Ecto neural progenitor cell (in vitro differentiated cells): Measurements from ENCODE around the gene RARB.

Experiments
- DNase-seq: peaks from one replicate; pipeline ENCODE4 v3.0.0-alpha.2; 2018; ENCODE audit warnings: low spot score

RARB gene

DNA sequence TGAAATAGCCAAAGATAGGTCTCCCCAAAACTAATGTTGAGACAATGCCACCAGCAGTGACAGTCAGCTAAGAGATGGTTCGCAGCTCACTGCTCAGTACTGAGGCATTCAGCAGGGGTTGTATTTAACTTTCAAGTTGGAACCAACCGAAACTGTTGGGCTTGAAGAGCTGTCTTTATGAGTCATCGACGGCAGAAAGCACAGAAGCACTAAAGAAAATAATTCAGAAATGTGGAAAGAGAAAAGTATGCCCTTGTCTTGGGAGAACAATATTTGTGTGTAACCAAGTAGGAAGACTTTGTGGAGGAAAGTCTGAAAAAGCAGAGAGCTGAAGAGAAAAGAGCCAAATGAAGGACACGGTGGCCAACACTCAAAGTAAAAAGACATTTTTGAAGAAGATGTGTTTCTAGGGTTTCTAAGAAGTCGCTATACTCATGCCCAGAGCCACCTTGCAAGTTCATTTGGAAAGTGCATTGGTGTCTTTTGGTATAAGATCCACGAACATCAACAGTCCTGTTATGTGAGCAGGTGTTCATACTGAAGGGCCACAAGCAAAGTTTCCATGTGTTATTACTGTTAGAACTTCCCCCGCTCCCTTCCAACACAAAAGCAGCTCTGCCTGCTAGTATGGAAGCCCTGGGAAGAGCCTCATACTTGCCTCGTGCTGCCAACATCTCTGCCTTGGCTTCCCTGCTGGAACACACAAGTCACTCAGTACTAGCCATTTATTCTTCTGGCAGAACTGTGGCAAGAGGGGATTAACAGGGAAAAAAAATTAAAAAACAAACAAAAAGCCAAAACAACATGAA lies 4.1 kb upstream of the RARB start:
- DNase-seq, result no peak

DNA sequence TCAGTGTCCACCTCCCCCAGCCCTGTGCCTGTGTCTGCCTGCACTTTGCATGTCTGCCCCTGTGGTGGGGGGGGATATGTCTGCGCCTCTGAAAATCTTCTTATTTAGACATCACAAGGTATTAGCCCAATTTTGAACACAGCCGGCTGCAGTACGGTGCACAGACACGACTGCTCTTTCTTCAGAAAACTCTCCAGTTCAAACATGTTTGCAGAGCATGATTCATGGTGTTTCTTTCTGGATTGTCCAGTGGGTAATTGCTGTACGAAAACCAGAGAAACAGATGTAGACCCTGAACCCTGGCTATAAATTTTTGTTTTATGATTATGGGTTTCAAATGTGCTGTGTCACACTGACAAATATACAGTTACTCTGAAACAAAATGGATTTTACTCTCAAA lies 3.4 kb upstream of the RARB start:
- no peak for DNase-seq

DNA sequence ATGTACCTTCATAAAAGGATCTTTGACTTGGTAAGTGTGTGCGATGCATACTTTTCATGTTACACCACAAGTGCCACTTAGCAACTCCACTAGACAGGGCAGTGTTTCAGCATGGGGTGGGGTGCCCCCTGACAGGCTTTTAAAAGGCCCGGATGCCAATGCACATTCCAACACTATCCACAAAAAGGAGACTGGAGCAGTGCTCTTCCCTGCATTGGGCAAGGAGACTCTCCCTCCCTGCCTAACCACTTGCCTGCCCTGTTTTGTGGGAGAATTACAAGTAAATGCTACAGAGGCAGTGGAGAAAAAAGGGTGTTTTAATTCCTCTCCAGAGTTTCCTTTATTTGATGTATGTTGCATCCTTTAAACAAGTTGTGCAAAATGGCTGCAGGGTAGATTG lies 1.7 kb upstream of the RARB start:
- no peak for DNase-seq

DNA sequence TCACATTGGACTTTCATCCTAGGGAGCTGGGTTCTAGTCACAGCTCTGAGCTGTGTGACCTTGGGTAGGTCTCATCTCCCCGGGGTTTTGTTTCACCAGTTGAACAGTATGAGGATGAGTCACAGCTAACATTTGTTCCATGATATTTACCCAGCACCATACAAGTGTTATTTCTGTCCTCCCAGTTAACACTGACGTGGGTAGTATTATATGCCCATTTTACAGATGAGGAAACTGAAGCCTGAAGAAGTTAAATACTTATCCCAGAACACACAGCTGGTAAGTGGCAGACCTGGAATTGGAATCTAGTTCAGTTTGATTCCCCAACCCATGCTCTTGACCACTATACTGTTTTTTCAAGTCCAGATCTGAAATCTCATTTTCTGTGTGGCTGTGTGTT lies 908 bp upstream of the RARB start:
- DNase-seq, result no peak

DNA sequence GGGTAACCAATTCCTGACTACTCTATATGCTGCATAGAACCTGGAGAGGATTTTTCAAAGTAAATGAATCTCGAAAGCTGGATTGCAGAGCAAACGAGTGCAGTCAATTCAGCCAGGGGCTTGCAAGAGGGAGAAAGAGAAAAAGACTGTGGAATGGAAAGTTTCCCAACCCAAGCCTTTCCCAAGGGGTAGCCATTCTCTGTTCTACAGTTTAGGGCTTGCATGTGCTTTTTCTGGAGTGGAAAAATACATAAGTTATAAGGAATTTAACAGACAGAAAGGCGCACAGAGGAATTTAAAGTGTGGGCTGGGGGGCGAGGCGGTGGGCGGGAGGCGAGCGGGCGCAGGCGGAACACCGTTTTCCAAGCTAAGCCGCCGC lies 511 bp upstream of the RARB start:
- DNase-seq, result no peak

DNA sequence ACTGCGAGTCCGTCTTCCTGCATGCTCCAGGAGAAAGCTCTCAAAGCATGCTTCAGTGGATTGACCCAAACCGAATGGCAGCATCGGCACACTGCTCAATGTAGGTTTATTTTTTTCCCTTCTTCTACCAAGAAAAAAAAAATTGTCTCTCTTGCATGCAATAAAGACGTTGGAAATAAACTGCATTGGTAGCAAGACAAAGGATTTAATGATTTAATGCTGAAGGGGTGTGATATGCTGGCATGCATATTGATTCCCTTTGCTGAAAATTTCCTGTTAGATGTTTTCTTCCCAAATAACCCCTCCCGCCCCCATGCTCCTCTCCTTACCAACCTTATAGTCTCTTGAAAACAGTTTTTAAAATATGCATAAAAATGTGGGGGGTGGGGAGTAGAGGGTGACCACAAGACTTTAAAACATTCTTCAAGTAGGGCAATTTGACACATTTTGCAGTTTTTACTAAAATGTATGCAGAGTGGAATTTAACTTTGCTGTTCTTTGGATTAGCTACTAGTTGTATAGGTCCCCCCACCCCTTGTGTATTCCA lies 799 bp downstream of the RARB start:
- DNase-seq, result no peak

DNA sequence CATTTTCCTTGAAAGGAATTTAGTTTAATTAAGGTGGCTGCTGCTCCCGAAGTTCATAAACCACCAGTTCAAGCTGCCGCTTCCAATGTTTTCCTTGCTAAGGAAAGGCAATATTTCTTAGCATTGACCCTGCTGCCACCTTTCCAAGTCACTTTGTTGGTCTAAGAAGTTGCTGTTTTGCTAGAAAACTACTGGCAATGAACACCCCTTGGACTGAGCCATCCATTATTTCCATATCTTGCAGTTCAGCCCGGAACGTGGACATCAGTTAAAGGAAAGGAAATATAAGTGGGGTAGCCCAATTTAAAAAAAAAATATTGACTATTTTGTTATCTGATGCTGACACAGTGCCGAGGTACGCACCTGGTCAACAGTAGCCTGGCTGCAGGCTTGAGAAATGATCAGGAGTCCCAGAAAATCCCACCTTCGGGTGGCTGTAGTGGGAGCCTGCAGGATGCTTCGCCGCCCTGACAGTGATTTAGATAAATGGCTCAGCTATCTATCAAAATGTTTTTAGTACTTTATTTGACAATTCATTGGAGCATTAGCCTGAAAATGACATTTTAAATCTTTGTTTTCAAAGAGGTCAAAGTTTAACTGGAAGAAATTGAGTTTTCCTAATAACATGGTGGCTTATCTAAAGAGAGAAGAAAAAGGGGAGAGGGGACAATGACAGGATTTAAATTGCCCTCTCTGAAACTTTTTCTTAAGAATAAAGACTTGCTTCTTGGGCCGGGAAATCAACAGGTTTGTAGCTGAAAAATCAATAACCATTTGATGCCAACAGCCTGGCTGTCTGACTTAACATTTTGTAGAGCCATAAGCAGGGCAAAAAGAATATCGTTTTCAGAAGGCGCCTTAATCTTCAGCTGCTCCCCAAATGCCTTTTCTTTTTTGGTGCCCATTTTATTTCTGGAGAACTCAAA lies 1.6 kb downstream of the RARB start:
- no peak for DNase-seq

DNA sequence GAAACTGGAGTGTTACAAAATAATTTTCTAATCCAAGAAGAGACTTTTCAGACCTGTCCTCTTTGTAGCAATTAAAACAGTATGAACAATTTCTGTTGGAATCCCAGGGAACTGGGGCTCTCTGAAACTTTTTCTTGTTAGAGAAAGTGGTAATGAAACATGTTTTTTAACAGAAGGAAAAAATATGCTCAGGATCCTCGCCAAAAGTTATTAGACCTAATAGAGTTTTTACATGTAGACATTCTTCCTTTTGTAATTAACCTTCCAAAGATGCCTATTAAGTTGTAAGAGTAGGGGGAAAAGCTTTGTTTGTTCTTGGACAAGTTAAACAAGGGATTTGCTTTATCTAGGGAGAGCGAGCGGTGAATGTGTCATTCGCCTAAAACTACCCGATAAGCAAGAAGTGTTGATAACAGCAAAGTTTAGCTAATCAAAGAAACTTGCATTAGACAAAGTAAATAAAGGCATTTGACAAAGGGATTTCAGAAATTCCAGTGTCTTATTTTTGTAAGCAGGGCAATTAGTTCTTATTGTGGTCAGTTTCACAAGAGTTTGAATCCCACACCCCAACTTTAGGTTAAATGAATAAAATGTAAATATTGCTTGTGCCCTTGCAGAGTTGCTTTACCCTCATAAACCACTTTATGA lies 2.3 kb downstream of the RARB start:
- no peak for DNase-seq

DNA sequence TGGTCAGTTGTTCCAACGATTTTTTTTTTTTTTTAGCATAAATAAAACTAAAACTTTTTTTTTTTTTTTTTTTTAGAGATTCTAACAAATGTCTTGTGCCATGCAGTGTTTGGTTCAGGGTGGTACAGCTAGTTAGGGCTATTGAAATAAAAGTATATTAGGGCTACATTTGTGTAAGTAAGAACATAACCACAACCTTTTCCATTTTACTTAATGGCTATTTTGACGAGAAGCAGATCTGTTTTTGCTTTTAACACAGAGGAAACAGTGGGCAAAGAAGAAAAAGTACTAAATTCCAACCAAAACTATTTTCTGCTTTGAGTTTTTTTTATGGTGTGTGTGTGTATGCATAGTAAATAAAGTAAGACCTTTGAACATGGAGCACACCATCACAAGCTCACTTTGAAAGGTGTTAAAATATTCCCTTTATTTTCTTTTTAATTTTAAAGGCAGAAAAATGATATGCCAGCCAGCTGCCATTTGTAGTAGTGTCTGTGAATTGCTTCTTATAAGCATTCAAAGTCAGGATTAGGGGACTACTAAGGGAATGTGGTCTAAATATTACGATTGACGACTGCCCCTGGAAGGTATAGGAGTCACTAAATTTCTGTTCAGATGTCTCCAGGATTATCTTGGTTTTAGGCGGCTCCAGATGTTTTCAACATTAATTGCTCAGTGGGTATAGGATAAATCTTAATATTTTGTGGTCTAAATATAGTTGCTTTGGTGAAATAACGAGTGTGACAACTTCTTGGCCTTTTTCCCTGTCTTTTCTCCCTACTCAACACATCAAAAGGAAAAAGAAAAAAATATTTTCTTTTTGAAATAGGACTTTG lies 3.1 kb downstream of the RARB start:
- no peak for DNase-seq

DNA sequence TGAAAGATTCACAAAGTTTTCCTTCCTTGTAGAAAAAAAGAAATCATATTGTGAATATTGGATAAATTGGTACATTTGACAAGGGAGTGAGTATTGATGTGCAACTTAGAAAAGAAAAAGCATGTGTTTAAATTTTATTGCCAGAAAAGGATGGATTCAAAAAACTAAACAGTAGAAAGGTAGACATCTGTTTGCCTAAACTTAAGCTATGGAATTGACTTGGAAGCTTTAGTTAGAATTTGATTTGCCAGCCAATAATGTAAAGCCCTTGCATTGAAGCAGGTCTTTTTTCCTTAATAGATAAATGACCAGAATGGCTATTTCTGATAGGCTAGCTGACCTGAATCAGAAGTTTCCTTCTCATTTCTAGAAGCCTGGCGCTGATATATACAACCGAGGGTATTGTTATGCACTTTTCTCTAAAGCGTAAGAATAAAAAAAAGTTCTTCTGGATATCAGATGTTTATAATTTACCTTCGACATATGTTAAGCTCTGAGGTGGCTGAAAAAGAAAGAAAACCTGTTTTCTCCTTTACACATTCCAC lies 4.2 kb downstream of the RARB start:
- DNase-seq, result no peak

DNA sequence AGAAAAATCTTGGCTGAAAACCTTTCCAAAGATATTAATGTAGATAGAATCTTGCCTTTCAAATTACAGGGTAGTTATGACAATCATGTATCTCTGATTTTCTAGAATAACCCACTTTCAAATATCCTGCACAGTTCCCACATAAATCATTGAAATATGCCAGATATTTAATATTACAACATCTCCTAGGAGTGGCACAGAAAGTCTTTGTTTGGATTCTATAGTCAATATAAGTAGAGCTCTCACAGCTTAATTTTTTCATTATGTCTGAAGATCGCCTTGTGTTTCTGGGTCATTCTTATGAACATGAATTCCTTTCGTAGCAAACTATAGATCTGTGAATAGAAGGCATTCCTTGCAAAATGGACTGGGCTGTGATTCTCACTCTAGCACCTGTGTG lies 5.0 kb downstream of the RARB start:
- no peak for DNase-seq

DNA sequence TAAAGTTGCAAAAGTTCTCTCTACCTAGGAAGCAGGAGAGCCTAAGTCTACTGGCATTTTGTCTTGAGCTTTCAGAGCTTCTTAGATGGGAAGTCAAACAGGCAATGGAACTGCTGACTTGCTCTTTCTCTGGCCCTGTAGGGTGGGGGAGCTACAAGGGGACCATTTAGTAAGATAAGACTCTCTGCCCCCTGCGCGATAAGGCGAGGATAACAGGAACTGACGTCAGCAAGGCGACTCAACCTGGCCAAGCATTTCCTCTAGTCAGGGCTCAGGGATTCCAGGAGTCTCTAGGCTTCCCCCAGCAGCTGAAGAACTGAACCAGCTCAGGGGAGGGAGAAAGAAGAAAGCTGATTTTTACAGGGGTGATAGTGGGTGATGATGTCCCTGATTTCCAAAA lies 5.8 kb downstream of the RARB start:
- no peak for DNase-seq

DNA sequence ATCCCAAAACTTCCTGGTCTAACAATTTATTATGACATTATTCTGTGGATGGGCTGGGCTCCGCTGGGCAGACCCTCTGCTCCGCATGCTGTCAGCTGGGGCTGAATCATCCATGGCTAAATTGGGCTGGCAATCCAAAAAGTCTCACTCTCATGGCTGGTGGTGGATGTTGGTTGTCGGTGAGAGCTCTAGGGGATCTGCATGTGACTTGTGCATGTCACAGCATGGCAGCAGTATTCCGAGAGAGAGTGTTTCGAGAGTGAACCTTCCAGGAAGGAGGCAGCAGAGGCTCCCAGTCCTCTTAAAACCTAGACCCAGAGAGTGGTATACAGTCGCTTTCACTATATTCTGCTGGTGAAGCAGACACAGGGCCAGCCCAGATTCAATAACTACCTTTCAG lies 9.9 kb downstream of the RARB start:
- DNase-seq, result no peak

DNA sequence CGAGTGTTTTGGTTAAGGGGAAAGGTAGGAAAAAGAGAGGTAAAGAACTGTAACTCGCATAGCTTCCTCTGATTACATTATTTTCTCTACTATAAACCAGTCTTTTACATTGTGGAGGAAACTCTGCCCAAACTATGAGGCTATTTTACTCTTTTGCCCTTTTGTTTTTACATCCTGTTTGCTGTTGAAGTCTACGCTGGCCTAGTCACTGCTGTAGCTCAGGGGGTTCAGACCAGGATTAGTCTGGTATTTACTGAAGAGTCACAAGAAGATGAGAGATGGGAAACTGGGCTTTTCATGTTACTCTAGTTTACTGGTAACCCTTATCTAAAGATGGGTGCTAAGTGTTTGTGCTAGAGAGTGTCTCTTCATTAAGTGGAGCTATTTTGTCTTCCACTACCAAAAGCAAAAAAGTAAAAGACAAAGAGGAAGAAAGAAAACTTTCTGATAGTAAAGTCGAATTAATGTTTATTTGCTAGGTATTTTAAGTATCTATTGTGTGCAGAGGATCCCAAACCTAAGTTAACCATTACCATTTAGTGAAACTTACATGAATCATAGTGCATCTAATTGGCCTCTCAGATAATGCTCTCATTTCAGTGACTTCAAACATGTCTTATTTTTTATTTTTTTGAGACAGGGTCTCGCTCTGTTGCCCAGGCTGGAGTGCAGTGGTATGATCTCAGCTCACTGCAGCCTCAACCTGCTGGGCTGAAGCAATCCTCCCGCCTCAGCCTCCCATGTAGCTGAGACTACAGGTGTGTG lies 10.9 kb downstream of the RARB start:
- no peak for DNase-seq

DNA sequence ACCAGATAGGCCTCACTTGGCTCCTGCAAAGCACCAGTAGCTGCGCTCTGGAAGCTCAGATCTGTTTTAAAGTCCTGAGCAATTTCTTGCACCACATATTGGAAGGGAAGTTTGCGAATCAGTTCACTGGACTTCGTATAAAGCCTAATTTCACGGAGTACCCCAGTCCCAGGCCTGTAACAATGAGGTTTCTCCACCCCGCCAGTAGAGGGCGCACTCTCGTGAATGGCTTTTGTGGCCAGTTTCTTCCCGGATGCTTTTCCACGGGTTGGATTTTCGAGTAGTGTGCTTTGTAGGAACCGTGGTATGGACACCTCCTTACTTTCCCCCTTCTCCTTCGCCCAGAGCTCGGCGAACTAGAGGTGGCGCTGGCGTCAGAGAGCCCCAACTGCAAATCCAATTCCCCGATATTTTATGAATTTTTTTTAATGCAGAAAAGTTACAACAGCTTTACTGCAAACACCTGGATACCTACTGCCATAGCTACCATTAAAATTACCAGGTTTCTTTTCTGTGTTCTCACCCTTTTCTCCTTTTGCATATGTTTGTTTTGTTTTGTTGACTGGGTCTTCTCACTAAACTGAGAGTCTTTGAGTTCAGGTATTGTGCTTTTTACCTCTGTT lies 13.3 kb downstream of the RARB start:
- DNase-seq, result no peak

DNA sequence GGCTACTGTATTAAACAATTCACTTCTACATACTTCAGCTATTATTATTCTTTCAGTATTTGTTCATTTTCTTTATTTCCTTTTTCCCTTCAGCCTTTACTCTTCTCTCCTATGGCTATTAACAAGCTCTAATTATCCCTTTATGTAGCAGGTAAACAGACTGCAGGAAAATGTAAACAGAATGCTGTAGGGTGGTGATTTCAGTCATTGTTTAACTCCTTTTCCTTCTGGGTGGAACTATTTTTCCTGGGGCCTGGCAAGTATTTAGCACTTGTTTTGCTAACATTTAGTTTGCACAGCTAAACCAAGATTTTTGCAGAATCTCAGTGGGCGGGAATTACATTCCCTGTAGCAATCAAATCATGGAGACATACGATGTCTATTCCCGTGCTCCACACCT lies 14.4 kb downstream of the RARB start:
- no peak for DNase-seq

DNA sequence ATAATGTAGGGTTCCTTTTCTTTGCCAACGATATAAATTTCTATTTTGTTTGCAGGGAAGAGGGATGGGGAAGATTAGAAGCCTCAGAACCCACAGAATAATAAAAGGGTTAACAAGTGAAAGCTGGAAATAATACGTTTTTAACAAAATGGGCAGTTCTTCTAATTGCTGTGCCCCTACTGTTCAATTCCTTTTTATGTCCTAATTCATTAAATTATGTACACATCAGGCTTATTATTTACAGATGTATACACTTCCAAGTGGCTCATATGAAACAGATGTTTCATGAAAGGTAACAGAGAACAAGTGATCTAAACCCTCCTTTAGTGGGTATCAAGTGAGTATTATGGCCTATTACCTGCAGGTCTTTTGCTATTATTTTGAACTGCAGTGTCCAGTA lies 16.2 kb downstream of the RARB start:
- DNase-seq, result no peak

DNA sequence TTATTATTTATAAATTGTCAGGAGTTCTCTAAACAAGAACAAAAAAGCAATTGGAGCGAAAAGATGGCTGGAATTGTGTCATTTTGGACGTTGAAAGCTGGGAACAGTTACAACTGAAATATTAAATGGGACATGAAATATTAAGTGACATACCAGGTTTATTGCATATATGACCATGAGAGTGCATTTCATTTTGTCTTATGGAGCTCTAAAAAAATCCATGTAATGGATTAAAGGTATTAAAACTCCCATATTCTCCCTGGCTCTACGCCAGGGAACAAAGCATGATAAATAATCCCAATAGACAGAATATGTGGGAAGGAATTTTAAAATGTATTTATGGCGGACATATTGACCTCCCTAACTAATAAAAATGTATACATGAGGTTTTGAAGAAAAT lies 17.7 kb downstream of the RARB start:
- DNase-seq, result no peak

DNA sequence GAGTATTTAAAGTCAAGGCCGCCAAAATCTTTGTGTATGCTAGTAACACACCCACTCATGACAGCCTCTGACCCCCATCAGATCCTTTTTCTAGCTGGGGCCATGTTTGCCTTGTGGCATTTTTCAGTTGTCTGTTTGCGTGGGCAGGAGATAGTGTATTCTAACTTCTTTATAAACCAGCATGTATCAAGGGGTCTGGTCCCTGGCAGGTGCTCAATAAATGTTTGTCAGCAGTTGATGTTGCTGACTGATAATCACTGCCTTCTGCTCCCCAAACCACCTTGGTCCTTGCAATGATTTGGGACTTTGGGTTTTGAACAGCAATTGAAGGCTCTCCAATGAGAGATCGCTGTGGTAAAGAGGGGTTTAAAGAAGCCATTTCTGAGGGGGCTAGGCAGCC lies 19.2 kb downstream of the RARB start:
- DNase-seq, result no peak

DNA sequence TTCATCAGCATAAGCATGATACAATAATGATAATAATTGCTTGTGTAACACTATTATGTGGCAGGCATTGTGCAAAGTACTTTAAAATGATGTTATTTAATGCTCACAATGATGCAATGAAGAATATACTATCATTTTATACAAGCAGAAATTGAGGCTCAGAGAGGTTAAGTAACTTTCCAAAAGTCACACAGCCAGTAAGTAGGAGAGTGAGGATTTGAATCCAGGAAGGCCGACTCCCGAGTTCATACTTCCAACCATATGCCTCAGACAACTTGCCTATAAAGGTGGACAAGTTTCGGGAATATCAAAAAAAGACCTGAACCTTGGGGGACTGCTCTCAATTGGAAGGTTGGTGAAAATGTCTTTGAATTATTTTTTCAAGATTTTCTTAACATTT lies 19.9 kb downstream of the RARB start:
- DNase-seq, result no peak
